Adrenal gland (tissue), 12 donors: ENCODE data around the gene FILIP1. TPM values are rescaled to one million over a fixed set of nuclear protein-coding genes. Genes with fewer than 3 reads are reported as not detected.

Source experiments
- DNase-seq, 7 donors: peaks; one replicate each; pipeline ENCODE4 v3.0.0-alpha.2; 2019 to 2020
- H3K27ac ChIP-seq, 5 donors: fragments of 200-600 bp; sonication (generic) in 4 of 5; 1 replicate in 3 of 5; 2 replicates in 2 of 5; pipeline versions ENCODE4 v1.5.1 to v1.8.0; 2016 to 2020; ENCODE audit warnings: mild to moderate bottlenecking in 1 of 5
- H3K27me3 ChIP-seq: fragments of 200-600 bp; 2 replicates; pipeline ENCODE4 v1.8.0; 2021
- H3K36me3 ChIP-seq, 2 donors: fragments of 200-600 bp; replicated peaks in 1 of 2; 1 replicate in 1 of 2; 2 replicates in 1 of 2; pipeline versions ENCODE4 v1.5.1 to v1.8.0; 2018 to 2022
- H3K4me1 ChIP-seq, 2 donors: fragments of 200-600 bp; replicated peaks in 1 of 2; 1 replicate in 1 of 2; 2 replicates in 1 of 2; pipeline versions ENCODE4 v1.5.1 to v1.8.0; 2018 to 2021
- H3K4me3 ChIP-seq, 4 donors: fragments of 200-600 bp; sonication (generic) in 3 of 4; one replicate each; pipeline ENCODE4 v1.5.1; 2016 to 2018
- H3K9me3 ChIP-seq, 3 donors: fragments of 200-600 bp; sonication (generic) in 1 of 3; replicated peaks in 1 of 3; 1 replicate in 2 of 3; 2 replicates in 1 of 3; pipeline versions ENCODE4 v1.5.1 to v1.8.0; 2016 to 2021
- POLR2A ChIP-seq, 2 donors: fragments of 450-650 bp; IDR thresholded peaks; one replicate each; pipeline ENCODE4 v1.6.1; 2017; ENCODE audit warnings: antibody characterized with exemption in 2 of 2, mild to moderate bottlenecking in 2 of 2, moderate library complexity in 1 of 2
- WGBS, 4 donors: extraction: QIAGEN DNeasy Blood & Tissue Kit in 2 of 4; methylation state at CpG; one replicate each; pipeline versions ENCODE4 v1.1.5 to v1.1.7; 2013 to 2017; 5-methylcytosine and 5-hydroxymethylcytosine counted together
- intact Hi-C, 2 donors: fragments of 100-400 bp; cut with DNase I; formaldehyde crosslinking; loops; one replicate each; pipeline versions ENCODE4 v1.14.1 to v1.15.0; 2022 to 2023
- polyA plus RNA-seq, 3 donors: library from polyadenylated mRNA; stranded (reverse); fragments of 200-250 nt in 2 of 3; fragments of 350-450 nt in 1 of 3; fragmentation: Illumina TruSeq in 1 of 3; extraction: RNeasy Lipid Tissue Mini Kit (QIAGEN cat#74804) in 1 of 3; gene quantifications; one replicate each; pipeline ENCODE4 v1.2.3, GENCODE V29; 2013 to 2014
- total RNA-seq, 9 donors: library from RNA; depleted of rRNA in 4 of 9; stranded (reverse); fragments of >200 nt in 4 of 9; fragments of 120-200 nt in 1 of 9; fragmentation: NEBNext Ultra II Directional in 1 of 9; extraction: Animal tissue kit (Norgen Biotek cat#: 25700) in 1 of 9; gene quantifications; one replicate each; pipeline versions ENCODE4 v1.1.0 to v1.2.4, GENCODE V29; 2013 to 2023
- TF ChIP-seq, protein P1 (sequence below), 6 experiments: fragments of 450-650 bp in 4 of 6; fragments of 200-600 bp in 2 of 6; sonication (generic) in 1 of 6; IDR thresholded peaks; 1 replicate in 5 of 6; 2 replicates in 1 of 6; pipeline versions ENCODE4 v1.5.1 to v1.8.0; 2016 to 2021; ENCODE audit warnings: antibody characterized with exemption in 6 of 6, mild to moderate bottlenecking in 2 of 6, moderate library complexity in 1 of 6
- donor health status: healthy with polysubstance abuse.
- donor health status: Bipolar disorder and iron deficiency.
- donor health status: DM: yes; HTN: yes; CAD: no.
- donor health status: DM: no; HTN: no; CAD: no.
- donor health status: DM: no; HTN: no; CAD: no.
- donor health status: DM: yes; HTN: yes; CAD: no.

Gene FILIP1
- total and polyA plus RNA-seq, 12 donors, result 0.94 to 8.0 (median 2.3) TPM

DNA sequence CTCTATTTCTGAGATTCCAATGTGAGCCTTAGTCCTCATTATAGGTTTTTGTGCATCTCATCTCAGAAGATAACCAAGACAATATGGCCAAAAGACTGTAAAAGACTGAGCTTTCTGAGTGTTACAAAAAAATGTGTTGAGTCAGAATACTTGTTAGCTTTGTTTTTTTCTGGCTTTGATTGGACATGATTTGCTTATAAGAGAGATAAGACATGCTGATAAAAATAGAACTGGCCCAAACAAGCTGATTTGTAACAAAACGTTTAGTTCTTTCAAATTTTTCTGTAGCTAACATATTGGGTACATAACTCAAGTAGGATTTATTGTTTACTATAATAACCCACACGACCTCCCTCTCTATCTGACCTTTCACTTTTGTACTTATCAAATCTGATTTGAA lies 32.9 kb downstream of the FILIP1 start:
- peak overlapping the region in 1 of 4 donors; percentile 4 for H3K4me3 ChIP-seq
- no peaks in the 10 kb centered on the region for H3K27me3 ChIP-seq
- peaks cover 0 to 17% of the 10 kb centered on the region in 2 donors for H3K4me1 ChIP-seq
- no peaks in the 10 kb centered on the region for H3K9me3 ChIP-seq
- H3K36me3 ChIP-seq, result no peaks in the 10 kb centered on the region
- intact Hi-C loops, result no loop called here
- DNase-seq, result no peak
- TF ChIP-seq, protein P1, sequence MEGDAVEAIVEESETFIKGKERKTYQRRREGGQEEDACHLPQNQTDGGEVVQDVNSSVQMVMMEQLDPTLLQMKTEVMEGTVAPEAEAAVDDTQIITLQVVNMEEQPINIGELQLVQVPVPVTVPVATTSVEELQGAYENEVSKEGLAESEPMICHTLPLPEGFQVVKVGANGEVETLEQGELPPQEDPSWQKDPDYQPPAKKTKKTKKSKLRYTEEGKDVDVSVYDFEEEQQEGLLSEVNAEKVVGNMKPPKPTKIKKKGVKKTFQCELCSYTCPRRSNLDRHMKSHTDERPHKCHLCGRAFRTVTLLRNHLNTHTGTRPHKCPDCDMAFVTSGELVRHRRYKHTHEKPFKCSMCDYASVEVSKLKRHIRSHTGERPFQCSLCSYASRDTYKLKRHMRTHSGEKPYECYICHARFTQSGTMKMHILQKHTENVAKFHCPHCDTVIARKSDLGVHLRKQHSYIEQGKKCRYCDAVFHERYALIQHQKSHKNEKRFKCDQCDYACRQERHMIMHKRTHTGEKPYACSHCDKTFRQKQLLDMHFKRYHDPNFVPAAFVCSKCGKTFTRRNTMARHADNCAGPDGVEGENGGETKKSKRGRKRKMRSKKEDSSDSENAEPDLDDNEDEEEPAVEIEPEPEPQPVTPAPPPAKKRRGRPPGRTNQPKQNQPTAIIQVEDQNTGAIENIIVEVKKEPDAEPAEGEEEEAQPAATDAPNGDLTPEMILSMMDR (IDR thresholded peaks at IDR 0.05), result no peak
- TF ChIP-seq POLR2A (IDR thresholded peaks at IDR 0.05), result no peak
- H3K27ac ChIP-seq, result peak overlapping the region in 2 of 5 donors; percentile 24 to 33
- WGBS, 4 donors, result 8 to 10% (median 9%) methylated on average over 2 of the region's 2 CpGs

DNA sequence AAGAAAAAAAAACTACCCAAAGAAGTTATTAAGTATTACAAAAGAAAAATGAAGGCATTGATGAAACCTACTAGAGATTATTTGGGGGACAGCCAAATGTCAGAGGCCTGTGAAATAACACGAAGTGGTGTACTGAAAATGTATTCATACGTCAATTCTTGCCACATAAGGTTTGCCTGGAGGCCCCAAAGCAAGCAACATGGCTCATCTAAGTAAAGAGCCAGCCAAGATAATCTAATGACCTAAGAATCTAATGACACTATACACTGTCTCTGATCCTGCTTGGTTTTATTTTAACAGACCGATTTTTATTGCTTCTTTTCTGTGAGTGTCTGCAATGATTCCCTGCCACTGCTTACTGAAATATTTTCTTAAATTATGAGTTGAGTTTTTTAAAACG lies 34.7 kb downstream of the FILIP1 start:
- H3K27ac ChIP-seq, result peak overlapping the region in 1 of 5 donors; percentile 28
- H3K36me3 ChIP-seq, result no peaks in the 10 kb centered on the region
- TF ChIP-seq POLR2A (IDR thresholded peaks at IDR 0.05), result no peak
- TF ChIP-seq, protein P1 (IDR thresholded peaks at IDR 0.05), result no peak
- peak in 4 of 7 donors; percentile 8 to 55 (median 16) for DNase-seq
- H3K4me1 ChIP-seq, result peaks cover 0 to 17% of the 10 kb centered on the region in 2 donors
- WGBS, 4 donors, result 64 to 73% (median 67%) methylated on average over 4 of the region's 4 CpGs
- no peak overlapping the region for H3K4me3 ChIP-seq
- no peaks in the 10 kb centered on the region for H3K9me3 ChIP-seq
- no peaks in the 10 kb centered on the region for H3K27me3 ChIP-seq
- intact Hi-C loops, result no loop called here

DNA sequence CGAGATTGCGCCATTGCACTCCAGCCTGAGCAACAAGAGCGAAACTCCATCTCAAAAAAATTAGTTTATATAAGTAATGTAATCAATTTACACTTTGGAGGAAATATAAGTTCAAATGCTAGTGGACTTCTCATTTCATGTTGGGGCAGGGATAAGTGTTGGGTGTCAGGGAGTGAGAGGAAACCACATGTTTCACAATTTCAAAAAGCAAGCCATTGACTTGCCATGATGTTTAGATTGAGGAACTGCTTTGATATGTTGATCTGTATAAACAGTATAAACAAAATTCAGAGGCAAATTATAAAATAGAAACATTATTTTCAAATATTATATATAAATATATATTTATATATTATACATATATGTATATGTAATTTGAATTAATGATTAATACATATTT lies 42.7 kb downstream of the FILIP1 start:
- no peak for DNase-seq
- Histone ChIP-seq H3K4me1 (no peaks in the 10 kb centered on the region), H3K27ac (no peak overlapping the region), H3K9me3 (no peaks in the 10 kb centered on the region), H3K4me3 (no peak overlapping the region), H3K27me3 (no peaks in the 10 kb centered on the region), H3K36me3 (no peaks in the 10 kb centered on the region)
- TF ChIP-seq, protein P1 (IDR thresholded peaks at IDR 0.05), result no peak
- no peak for TF ChIP-seq POLR2A (IDR thresholded peaks at IDR 0.05)
- 91 to 99% (median 94%) methylated on average over 3 of the region's 3 CpGs for WGBS, 4 donors
- intact Hi-C loops, result no loop called here

DNA sequence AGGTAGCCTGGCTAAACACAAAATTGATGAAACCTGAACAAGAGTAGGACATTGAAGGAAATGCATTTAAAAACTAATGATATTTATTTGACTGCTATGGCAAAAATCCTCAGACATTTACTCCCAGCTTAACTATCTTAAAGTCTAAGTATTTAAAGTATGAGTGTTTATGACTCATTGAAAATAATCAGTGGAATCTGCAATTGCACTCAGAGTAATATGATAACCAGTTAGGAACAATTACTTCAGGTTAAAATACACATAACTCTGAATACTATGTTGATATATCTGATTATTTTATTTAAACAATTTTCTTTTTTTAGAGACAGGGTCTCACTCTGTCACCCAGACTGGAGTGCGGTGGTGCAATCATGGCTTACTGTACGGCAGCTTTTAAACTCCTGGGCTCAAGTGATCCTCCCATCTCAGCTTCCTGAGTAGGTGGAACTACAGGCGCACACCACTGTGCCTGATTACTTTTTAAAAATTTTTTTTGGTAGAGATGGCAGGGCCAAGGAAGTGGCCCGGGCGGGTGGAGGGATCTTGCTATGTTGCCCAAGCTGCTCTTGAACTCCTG lies 43.9 kb downstream of the FILIP1 start:
- TF ChIP-seq, protein P1 (IDR thresholded peaks at IDR 0.05), result no peak
- no peak for TF ChIP-seq POLR2A (IDR thresholded peaks at IDR 0.05)
- no peaks in the 10 kb centered on the region for H3K4me1 ChIP-seq
- no peak for DNase-seq
- H3K4me3 ChIP-seq, result no peak overlapping the region
- intact Hi-C loops, result no loop called here
- H3K27ac ChIP-seq, result no peak overlapping the region
- no peaks in the 10 kb centered on the region for H3K36me3 ChIP-seq
- H3K27me3 ChIP-seq, result no peaks in the 10 kb centered on the region
- no peaks in the 10 kb centered on the region for H3K9me3 ChIP-seq
- 88 to 96% (median 90%) methylated on average over 5 of the region's 5 CpGs for WGBS, 4 donors
